Transverse colon (tissue), 4 donors: ENCODE results near the gene RBM47. TPM values are rescaled to one million over a fixed set of nuclear protein-coding genes. Genes with fewer than 3 reads are reported as not detected.
A peak's percentile ranks its signal among the peaks of the same experiment; 100 is the strongest.
"Not testable (repeated sequence)": the region's sequence is repeated elsewhere in the genome, so short reads cannot be mapped to it uniquely, and the experiment has no call there.

Experiments used
- DNase-seq: peaks from one replicate; pipeline ENCODE4 v3.0.0-alpha.2; 2019
- H3K27ac ChIP-seq, 4 donors: fragments of 200-600 bp; sonication (generic); 2 replicates each; pipeline ENCODE4 v1.5.1; 2016 to 2018; ENCODE audit warnings: inconsistent platforms in 4 of 4
- H3K27me3 ChIP-seq: fragments of 200-600 bp; sonication (generic); 2 replicates; pipeline ENCODE4 v1.5.1; 2017; ENCODE audit warnings: inconsistent platforms
- H3K36me3 ChIP-seq, 4 donors: fragments of 200-600 bp; sonication (generic); 2 replicates each; pipeline ENCODE4 v1.5.1; 2017 to 2019; ENCODE audit warnings: inconsistent platforms in 4 of 4
- H3K4me1 ChIP-seq, 4 donors: fragments of 200-600 bp; sonication (generic); 2 replicates each; pipeline ENCODE4 v1.5.1; 2017 to 2020; ENCODE audit warnings: inconsistent platforms in 4 of 4
- H3K4me3 ChIP-seq, 4 donors: fragments of 200-600 bp; sonication (generic); 1 replicate in 1 of 4; 2 replicates in 3 of 4; pipeline versions ENCODE4 v1.5.1 to v1.6.1; 2017 to 2019; ENCODE audit warnings: inconsistent platforms in 4 of 4
- H3K9me3 ChIP-seq, 2 donors: fragments of 200-600 bp; sonication (generic); 2 replicates each; pipeline ENCODE4 v1.5.1; 2017 to 2019; ENCODE audit warnings: inconsistent platforms in 2 of 2
- EP300 ChIP-seq: sonication (generic); formaldehyde crosslinking; IDR thresholded peaks from one replicate; pipeline ENCODE4 v1.6.1; 2017; ENCODE audit warnings: antibody characterized with exemption, low read depth
- POLR2A ChIP-seq: fragments of 450-650 bp; IDR thresholded peaks from one replicate; pipeline ENCODE4 v1.6.1; 2016; ENCODE audit warnings: antibody characterized with exemption, mild to moderate bottlenecking, moderate library complexity
- POLR2AphosphoS5 ChIP-seq, 3 donors: sonication (generic); formaldehyde crosslinking; IDR thresholded peaks; one replicate each; pipeline ENCODE4 v1.6.1; 2016; ENCODE audit warnings: antibody characterized with exemption in 3 of 3
- WGBS, 2 donors: methylation state at CpG; one replicate each; pipeline ENCODE4 v1.1.5; 2018; ENCODE audit warnings: low coverage in 1 of 2; 5-methylcytosine and 5-hydroxymethylcytosine counted together
- in situ Hi-C, 4 donors: fragments of 200-750 bp; cut with MboI; loops; one replicate each; pipeline versions ENCODE4 v1.15.0 to v1.15.1; 2017; ENCODE audit warnings: low sequenced_read_pairs in 3 of 4, low pct_ligation_motif_present in 1 of 4, low pct_unique_long_range_greater_than_20kb in 1 of 4
- intact Hi-C: fragments of 100-400 bp; cut with DNase I; formaldehyde crosslinking; loops from one replicate; pipeline ENCODE4 v1.15.1; 2023; ENCODE audit warnings: low total_unique reads
- total RNA-seq, 4 donors: library from RNA; depleted of rRNA; stranded (reverse); fragments of >200 nt; gene quantifications; one replicate each; pipeline ENCODE4 v1.1.0, GENCODE V29; 2016
- TF ChIP-seq, protein P1 (sequence below), 5 experiments: fragments of 200-600 bp in 3 of 5; fragments of 450-650 bp in 2 of 5; sonication (generic) in 3 of 5; IDR thresholded peaks; 1 replicate in 2 of 5; 2 replicates in 3 of 5; pipeline ENCODE4 v1.5.1; 2016 to 2017; ENCODE audit warnings: antibody characterized with exemption in 5 of 5, inconsistent platforms in 3 of 5, mild to moderate bottlenecking in 2 of 5, moderate library complexity in 1 of 5

The RBM47 gene
- total RNA-seq, 4 donors from 2014 or later: 273 to 667 (median 572) TPM

DNA sequence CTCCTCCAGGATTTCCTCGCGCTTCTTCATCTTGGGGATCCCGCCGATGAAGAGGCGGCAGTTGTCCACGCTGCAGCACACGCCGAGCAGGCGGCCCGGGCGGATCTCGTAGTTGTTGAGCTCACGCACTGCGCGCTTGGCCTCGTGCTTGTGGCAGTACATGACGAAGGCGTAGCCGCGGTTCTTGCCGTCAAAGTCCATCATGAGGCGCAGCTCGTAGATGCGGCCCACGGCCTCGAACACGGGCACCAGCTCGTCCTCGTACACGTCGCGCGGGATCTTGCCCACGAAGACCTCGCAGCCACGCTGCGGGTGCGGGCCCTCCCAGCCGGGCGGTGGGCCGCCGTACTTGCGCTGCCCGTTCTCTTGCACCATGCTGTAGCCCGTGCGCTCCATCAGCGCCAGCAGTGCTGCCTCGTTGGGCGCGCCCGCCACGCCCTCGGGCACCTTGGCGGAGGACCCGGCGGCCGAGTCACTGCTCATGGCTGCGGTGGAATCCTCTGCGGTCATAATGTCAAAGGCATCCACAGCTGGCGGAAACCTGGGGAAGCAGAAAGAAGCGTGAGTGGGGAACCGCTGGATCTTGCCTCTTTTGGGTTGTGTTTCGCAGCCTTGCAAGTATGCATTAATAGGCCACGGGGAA, 191.2 kb downstream of the RBM47 start:
- TF ChIP-seq POLR2AphosphoS5 (IDR thresholded peaks at IDR 0.05) (peak in 1 of 3 donors; percentile 13), EP300 (no peak), POLR2A (no peak)
- H3K4me1 ChIP-seq: peaks cover 5 to 30% (median 10%) of the 10 kb centered on the region in 4 donors

DNA sequence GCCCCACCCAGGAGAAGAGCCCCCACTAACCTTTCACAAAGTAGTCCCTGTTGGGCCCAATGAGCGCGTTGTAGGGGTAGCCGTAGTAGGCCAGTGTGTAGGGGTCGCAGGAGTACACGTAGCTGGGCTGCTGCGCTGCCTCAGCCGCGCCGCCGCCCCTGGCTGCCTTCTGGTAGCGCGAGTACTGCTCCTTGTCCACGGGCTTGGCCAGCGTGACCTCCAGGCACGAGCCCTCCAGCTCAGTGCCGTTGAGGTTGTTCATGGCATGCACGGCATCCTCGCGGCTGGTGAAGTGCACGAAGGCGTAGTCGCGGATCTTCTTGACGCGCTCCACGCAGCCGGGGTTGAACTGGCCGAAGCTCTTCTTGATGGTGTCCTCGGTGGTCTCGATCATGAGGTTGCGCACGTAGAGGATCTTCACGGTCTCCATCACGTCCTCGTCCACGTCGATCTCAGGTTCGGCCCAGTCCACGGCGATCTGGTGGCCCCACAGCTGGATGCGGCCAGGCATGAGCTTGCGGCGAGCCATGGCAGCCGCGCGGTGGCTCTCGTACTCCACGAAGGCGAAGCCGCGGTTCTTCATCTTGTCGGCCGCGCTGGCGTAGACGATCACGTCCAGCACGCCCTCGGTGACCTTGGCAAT, 191.8 kb downstream of the RBM47 start:
- H3K27me3 ChIP-seq: no peaks in the 10 kb centered on the region
- 97 to 100% methylated on average over 2 to 58 of the region's 59 CpGs for WGBS, 2 donors
- H3K4me1 ChIP-seq: peaks cover 5 to 25% (median 10%) of the 10 kb centered on the region in 4 donors
- no peak for DNase-seq
- peaks cover 0 to 15% (median 7%) of the 10 kb centered on the region in 4 donors for H3K36me3 ChIP-seq
- intact Hi-C loops: no loop called here
- H3K4me3 ChIP-seq: no peak overlapping the region
- TF ChIP-seq POLR2A: no peak
- peak in 1 of 3 donors; percentile 20 for TF ChIP-seq POLR2AphosphoS5 (IDR thresholded peaks at IDR 0.05)
- no peak for TF ChIP-seq EP300
- TF ChIP-seq, protein P1, sequence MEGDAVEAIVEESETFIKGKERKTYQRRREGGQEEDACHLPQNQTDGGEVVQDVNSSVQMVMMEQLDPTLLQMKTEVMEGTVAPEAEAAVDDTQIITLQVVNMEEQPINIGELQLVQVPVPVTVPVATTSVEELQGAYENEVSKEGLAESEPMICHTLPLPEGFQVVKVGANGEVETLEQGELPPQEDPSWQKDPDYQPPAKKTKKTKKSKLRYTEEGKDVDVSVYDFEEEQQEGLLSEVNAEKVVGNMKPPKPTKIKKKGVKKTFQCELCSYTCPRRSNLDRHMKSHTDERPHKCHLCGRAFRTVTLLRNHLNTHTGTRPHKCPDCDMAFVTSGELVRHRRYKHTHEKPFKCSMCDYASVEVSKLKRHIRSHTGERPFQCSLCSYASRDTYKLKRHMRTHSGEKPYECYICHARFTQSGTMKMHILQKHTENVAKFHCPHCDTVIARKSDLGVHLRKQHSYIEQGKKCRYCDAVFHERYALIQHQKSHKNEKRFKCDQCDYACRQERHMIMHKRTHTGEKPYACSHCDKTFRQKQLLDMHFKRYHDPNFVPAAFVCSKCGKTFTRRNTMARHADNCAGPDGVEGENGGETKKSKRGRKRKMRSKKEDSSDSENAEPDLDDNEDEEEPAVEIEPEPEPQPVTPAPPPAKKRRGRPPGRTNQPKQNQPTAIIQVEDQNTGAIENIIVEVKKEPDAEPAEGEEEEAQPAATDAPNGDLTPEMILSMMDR (IDR thresholded peaks at IDR 0.05): no peak
- no peaks in the 10 kb centered on the region for H3K9me3 ChIP-seq
- in situ Hi-C loops: no loop called here
- no peak overlapping the region for H3K27ac ChIP-seq

More for the DNA sequence above, 191.2 kb downstream of the RBM47 start:
- no peaks in the 10 kb centered on the region for H3K9me3 ChIP-seq
- no peaks in the 10 kb centered on the region for H3K27me3 ChIP-seq
- DNase-seq: no peak
- peaks cover 0 to 15% (median 7%) of the 10 kb centered on the region in 4 donors for H3K36me3 ChIP-seq
- H3K27ac ChIP-seq: no peak overlapping the region
- in situ Hi-C loops (no loop called here), intact Hi-C loops (no loop called here)
- 95% methylated on average over 64 of the region's 64 CpGs; no CpG with 5 or more reads in 1 of the 2 donors for WGBS, 2 donors
- no peak overlapping the region for H3K4me3 ChIP-seq

DNA sequence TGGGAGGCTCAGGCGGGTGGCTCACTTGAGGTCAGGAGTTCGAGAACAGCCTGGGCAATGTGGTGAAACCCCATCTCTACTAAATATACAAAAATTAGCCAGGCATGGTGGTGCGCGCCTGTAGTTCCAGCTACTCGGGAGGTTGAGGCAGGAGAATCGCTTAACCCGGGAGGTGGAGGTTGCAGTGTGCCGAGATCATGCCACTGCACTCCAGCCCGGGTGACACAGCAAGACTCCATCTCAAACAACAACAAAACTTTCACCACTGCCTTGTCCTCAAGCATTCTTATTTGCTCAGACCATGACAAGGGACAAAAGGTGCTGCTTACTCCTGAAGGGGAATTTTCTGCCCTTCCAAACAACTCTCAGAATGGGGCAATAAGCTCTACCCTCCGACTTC, 194.4 kb downstream of the RBM47 start:
- H3K36me3 ChIP-seq: peaks cover 0 to 19% (median 7%) of the 10 kb centered on the region in 4 donors
- in situ Hi-C loops, intact Hi-C loops, H3K4me1 ChIP-seq, DNase-seq, H3K4me3 ChIP-seq, H3K27me3 ChIP-seq, H3K9me3 ChIP-seq, H3K27ac ChIP-seq: not testable (repeated sequence)
- WGBS, 2 donors: 89 to 90% methylated on average over 2 to 10 of the region's 10 CpGs

DNA sequence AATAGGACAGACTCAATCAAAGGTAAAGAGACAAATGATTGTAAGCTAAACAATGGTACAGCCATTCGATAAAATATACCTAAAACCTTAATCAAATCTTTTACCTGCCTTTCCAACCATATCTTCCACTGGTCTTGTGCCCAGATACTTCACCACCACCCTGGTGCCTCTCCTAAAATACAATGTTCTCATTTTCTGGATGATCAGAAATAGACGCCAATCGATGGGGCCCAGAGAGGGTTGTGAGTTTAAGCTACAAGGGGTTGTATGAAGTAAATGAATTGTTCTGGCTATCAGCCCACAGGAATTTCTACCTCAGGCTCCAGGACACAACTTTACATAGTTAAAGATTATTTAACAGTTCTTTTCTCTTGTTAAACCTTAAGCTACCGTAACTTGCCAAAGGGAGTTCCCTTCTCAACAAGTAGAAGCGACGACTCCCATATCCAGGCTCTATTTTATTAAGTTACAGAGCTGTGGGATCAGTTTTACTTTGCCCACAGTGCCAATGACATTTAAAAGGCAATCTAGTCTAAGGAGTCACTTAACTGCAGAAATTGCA, 195.5 kb downstream of the RBM47 start:
- no peaks in the 10 kb centered on the region for H3K4me1 ChIP-seq
- no peaks in the 10 kb centered on the region for H3K27me3 ChIP-seq
- TF ChIP-seq, protein P1 (IDR thresholded peaks at IDR 0.05): no peak
- H3K36me3 ChIP-seq: peaks cover 0 to 19% (median 7%) of the 10 kb centered on the region in 4 donors
- intact Hi-C loops (no loop called here), in situ Hi-C loops (no loop called here)
- H3K9me3 ChIP-seq: no peaks in the 10 kb centered on the region
- no peak overlapping the region for H3K27ac ChIP-seq
- WGBS, 2 donors: 90 to 95% methylated on average over 6 of the region's 6 CpGs
- DNase-seq: no peak
- H3K4me3 ChIP-seq: no peak overlapping the region

DNA sequence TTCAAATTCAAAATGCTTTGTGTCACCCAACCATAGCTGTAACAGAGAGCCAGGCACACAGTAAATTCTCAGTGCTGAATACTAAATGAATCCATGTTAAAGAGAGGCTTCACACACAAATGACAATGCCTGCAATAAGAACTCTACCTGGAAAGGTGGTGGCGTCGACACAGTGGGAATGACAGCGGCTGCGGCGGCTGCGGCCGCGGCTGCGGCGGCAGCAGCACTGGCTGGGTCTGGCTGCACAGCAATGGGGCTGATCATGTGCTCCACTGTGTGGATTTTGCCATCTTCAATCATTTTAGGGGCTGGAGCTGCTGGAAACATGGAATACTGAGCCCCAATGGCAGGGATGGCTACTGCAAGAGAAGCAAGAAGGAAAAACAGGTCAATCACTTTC, 197.2 kb downstream of the RBM47 start:
- in situ Hi-C loops (no loop called here), intact Hi-C loops (no loop called here)
- Histone ChIP-seq H3K4me3 (no peak overlapping the region), H3K27me3 (no peaks in the 10 kb centered on the region), H3K36me3 (peaks cover 0 to 15% (median 2%) of the 10 kb centered on the region in 4 donors), H3K27ac (no peak overlapping the region), H3K4me1 (no peaks in the 10 kb centered on the region), H3K9me3 (no peaks in the 10 kb centered on the region)
- 90 to 96% methylated on average over 2 to 10 of the region's 10 CpGs for WGBS, 2 donors
- no peak for DNase-seq
- TF ChIP-seq, protein P1 (IDR thresholded peaks at IDR 0.05): no peak
- TF ChIP-seq POLR2A (no peak), POLR2AphosphoS5 (IDR thresholded peaks at IDR 0.05) (no peak), EP300 (no peak)

DNA sequence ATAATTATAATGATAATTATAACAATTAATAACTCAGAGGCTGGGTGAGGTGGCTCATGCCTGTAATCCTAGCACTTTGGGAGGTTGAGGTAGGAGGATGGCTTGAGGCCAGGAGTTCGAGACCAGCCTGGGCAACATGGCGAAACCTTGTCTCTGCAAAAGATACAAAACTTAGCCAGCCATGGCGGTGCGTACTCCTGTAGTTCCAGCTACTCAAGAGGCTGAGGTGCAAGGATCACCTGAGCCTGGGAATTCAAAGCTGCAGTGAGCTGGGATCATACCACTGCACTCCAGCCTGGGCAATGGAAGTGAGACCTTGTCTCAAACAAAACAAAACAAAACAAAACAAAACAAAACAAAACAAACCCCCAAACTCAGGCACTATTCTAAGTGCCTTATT, 201.8 kb downstream of the RBM47 start:
- DNase-seq, in situ Hi-C loops, H3K9me3 ChIP-seq, H3K4me3 ChIP-seq, H3K27ac ChIP-seq, H3K27me3 ChIP-seq, H3K4me1 ChIP-seq, intact Hi-C loops: not testable (repeated sequence)
- WGBS, 2 donors: 95 to 97% methylated on average over 4 of the region's 4 CpGs
- peaks cover 0 to 20% (median 6%) of the 10 kb centered on the region in 4 donors for H3K36me3 ChIP-seq
